HG03175 (cell line): ENCODE measurements around the gene NUAK2.

ENCODE experiments used
- ATAC-seq: cut with Tn5 transposase; IDR thresholded peaks from one replicate; pipeline ENCODE4 v1.9.1; 2021; ENCODE audit warnings: mild to moderate bottlenecking, moderate library complexity; ENCODE audit not compliant: unreplicated experiment

Gene NUAK2

DNA sequence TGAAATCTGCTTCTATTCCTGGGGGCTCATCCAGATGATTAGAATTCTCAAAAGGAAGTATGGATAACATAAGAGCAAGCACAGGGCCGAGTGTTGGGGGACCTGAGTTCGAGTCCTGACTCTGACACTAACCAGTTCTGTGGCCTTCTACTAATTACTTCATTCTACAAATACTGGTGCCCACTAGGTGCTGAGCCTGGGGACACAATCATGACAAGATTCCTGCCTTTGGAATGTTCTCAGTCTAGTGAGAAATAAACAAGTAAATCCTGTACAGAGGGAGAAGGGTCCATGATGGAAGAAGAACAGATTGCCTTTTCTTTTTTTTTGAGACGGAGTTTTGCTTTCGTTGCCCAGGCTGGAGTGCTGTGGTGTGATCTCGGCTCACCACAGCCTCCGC, 2.2 kb upstream of the NUAK2 start:
- no peak for ATAC-seq

DNA sequence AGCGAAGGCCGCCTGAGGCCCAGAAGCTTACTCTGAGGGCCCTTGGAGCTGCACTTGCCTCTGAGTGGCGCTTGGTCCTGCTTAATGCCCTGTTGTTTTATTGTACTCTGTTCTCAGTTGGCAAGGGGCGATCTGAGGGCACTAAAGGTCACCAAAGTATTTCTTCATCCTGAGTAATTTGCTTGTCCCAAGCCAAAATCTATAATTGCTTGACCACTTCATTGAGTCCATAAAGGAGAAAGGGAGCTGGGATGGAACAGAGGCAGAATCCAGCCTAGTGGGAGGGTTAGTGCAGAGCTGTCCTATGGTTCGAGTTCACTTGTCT, 376 bp upstream of the NUAK2 start:
- no peak for ATAC-seq

DNA sequence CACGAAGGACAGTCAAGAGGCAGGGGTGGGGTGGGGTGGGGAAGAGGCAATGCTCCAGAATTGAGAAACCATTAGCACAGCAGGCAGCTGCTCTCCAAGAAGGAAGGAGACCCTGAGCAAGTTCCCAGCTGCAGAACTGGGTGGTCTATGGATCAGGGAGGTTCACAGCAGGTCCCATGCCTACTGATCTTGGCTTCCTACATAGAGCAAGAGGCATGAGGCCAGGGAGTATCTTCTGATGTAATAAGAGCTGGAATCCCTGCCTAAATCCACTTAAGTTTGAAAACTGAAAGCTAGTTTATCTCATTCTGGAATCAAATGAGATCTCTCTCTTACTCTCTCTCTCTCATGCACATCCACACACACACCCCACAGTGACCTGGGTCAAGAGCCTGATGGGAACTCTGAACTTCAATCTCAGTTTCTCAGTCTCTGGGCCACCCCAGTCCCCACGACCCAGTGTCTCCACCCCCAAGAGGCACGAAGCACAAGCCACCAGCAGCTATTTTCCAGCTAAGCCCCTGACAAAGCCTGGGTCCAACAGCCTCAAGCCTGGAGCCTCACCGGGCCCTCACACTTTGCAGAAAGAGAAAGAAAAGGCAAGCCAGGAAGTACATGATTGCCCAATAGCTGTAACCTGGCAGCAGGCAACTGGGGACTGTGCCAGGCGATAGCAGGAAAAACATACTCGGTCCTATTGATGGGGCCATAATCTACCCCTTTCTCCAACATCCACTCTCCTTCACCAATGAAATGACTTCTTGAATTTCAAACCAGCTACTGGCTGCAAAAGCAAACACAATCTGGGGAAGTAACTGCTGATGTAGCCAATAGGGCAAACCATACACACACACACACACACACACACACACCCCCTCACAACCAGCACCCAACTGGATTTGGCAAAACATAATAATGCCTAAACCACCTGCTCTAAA, 2.2 kb downstream of the NUAK2 start:
- no peak for ATAC-seq

DNA sequence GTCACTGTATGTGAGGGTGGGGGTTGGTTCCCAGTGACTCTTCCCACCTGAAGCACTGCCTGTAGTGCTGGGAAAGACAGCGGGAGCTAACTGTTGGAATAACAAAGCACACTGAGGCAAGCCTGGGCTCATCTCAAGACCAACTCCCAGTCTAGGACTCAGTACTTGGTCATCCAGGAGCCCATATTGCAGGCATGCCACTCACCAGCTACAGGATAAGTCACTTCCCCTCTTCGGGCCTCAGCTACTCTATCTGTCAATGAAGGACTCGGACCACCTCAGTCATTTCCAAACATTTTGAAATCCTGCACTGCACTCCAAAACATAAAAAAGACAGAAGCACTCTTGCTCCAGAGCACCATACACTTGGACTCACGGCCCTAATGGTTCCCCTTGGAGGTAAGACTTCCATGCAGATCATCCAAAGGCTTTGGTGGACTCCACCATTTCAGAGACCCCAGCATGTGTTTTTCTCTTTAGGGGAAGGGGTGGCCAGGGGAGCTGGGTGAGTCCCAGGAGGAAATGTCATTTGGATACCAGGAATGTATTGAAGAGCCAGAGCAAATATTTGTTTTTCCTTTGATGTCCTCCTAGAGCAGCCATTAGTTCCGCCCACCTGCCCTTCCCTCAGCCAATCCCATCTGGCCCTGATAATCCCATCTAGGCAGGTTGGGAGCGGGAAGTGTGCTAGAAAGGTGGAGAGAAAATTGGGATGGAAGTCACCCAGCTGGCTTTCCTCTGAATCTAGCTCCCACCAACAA, 3.1 kb downstream of the NUAK2 start:
- ATAC-seq = no peak

DNA sequence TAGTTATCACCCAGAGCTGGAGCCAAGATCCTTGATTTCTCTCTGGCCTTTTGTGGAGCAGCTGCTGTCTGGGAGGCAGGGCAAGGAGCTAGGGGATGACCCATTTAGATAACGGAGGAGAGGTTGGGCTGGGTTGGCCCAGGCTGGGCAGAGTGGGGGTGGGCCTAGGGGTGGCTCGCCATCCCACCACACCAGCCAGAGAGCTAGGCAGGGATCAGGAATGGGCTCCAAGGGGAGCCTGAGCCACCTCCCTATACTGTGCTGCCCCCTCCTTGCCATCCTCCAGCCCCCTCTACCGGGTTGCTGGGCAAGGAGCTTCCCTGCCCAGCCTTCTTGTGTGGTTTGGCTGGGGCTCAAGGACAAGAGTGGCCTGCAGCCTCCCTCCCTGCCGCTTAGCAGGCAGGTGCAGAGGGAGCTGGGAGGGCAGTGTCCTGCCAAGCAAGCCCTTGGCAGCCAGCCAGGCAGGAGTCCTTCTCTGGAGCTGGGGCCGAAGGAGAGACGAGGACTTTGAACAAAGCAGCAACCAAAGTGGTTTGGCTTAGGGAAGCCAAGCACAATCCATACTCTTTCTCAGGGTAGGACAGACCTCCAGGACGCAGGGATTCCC, 4.1 kb downstream of the NUAK2 start:
- no peak for ATAC-seq

DNA sequence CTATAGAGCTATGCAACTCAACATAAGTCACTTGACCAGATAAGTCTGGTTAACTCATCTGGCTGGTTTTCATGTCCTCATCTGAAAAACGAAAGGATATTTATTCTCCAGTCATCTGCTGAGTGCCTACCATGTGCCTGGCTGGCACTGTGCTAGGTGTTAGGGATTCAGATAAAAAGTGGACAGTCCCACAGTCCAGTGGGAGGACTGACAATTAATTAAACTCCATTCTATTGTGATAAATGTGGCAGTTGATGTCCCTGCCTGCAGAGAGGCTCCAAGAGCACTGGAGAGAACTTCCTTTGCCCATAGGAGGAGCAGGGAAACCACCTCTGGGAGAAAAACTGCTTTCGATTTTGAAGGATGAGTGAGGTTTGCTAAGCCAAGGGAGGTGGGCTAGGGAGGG, 5.4 kb downstream of the NUAK2 start:
- no peak for ATAC-seq

DNA sequence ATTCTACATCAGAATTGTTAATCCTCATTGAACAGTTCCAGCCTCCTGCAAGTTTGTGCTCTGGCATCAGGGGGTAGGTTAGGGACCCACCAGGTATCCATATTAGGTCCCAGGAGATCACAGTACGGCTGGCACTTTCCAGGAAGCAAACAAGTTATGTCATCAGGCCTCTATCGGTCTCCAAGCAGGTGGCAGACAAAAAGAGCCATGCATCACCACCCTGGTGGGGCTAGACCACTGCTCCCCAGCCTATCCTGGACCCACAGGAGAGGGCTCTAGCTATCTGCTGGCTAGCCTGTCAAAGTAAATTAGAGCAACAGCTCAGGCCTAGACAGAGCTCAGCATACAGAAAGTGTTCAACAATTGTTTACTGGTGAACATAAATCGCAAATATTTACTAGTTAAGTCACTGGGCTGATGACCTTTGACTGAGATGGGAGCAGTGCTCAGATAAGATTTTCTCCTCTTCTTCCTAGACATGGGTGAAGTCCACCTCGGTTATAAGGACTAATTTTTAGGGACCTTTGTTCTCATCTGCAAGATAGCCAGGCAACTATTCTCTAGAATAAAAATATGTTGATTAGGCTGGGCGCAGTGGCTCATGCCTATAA, 6.4 kb downstream of the NUAK2 start:
- ATAC-seq = no peak

DNA sequence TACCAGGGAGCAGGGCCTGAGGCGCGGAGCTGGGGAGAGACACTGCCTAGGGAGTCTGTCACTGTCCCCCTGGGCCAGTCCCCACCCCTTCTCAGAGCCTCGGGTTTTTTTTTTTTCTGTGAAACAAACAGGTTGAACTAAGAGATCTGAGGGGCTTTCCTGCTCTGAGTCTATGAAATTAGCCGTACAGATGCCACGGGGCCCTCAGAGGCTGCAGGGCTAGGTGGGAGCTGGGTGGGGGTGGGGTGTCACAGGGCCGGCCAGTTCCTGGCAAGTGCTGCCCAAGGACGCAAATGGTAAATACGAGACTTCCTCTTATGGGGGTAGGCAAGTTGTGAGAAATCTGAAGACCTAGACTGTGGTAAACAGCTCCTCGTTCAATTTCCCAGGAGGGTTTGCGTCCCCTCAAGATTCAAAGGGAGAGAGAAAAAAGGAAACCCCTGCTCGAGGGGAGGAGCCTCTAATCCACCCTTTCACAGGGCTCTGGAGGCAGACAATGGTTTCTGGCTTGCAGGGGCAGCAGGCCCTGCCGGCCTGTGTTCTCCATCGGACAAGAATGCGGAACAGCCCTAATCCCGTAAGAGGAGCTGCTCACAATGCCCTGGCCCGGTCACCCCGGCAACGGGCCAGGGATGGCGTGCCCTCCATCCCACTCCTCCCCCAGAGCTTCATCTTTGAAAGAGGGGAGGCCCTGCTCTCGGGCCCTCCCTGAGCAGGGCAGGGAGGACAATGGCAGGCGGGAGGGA, 7.8 kb downstream of the NUAK2 start:
- ATAC-seq = no peak

DNA sequence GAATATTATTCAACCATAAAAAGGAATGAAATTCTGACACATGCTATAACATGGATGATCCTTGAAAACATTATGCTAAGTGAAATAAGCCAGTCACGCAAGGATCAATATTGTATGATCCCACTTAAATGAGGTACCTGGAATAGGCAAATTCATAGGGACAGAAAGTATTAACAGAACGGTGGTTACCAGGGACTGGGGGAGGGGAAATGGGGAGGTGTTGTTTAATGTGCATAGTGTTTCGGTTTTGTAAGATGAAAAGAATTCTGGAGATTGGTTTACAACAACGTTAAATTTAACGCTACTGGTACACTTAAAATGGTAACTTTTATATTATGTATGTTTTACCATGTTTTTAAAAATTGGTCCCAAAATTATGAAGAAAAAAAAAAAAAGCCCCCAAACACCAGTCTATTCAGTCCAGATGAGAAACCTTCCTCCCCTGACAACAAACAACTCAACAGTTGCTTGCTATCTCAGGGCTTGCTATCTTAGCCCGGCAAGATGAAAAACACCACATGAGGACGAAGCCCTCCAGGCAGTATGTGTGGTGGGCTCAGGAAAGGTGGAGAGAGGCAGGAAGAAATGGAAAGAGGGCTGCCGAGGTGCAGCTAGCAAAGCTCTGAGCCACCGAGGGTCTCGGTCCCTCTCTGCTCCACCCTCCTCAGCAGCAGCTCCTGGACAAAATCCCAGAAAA, 8.5 kb downstream of the NUAK2 start:
- ATAC-seq = no peak

DNA sequence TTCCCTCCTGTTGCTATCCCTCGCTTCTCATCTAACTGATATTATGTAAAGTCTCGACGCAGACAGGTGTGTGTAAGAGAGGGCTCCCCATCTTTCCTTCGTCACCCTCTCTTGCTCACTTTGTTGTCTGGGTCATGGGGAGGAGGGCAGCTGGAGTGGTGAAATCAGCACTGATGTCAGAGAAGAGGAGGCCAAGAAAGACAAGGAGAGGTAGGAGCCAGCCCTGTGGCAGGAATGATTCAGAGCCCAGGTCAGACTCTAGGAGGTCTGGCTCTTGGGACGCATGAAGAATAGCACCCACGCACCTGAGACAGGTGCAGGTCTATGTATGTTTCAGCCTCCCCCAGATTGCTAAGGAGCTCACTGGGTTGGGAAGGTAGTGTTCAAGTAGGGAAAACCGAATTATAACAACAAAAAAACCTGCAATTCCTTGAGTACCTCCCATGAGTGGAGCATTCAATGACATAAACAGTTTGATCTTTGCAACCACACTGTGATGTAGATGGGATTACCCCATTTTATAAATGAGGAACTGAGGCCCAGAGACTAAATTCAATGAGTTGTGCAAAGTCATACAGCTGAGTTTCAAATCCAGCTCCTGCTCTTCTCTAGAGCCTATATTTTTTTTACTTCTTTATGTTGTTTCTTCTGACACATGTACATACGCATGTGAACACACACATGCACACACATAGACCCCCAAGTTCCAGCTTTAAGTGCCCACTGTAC, 10.4 kb downstream of the NUAK2 start:
- no peak for ATAC-seq

DNA sequence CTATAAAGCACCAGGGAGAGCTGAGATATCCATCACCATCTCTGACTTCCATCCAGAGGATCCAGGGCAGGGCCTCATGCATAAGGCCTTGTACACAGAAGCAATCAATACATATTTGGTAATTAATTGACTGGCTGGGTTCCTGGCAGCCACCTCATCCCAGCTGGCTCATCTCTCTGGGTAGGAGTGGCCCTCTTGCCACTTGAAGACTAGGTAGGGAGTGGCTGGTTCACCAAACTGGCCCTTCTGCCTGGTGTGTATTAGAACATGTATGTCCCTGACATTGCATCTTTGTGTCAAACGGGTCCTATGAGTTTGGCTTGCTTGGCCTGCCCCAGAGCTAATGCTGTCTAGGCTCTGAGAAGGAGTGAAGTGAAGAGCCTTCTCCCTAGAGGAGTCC, 11.8 kb downstream of the NUAK2 start:
- no peak for ATAC-seq

DNA sequence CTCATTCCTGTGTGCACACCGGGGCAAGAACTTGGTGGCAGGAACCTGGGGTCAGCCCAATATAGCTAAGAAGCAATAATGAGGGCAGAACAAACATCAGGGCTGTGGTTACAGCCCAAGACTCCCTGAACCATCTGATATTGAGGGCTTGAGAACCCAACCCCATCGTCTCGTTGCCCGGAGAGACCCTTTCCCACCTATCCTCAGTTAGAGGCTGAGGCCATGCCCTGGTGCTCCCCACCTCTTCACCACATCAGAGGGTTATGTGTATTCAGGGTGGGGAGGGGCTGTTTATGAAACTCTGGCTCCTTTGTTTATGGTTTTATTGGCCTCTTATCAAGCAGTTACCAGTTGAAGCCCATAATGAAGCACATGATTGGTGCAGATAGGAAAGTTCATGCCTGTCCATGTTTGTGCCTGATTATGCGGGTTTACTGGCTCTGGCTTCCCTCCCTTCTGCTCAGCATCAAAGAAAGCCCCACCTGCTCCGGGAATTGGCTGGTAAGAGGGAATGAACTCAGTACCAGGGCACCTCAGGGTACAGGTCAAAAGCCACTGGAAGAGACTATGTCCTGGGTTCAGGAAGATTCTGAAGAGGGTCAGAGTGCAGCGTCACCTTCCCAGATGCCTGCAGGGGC, 14.5 kb downstream of the NUAK2 start:
- no peak for ATAC-seq

DNA sequence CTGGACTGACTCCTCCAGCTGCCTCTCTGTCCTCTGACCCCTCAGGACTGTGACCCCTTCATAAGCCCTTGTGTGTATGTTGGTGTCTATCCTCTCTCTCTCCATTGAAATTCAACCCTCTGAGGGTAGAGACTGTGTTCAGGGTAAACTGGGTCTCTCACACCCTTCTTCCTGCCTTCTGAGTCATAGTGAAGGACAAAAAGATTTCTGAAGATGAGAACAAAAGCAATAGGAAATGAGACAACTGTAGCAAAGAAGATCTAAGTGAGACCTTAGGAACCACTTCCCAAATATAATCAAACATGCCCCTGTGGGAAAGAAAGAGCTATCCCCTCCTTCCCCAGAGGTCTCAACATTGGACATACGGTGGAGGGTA, 16.9 kb downstream of the NUAK2 start:
- no peak for ATAC-seq

DNA sequence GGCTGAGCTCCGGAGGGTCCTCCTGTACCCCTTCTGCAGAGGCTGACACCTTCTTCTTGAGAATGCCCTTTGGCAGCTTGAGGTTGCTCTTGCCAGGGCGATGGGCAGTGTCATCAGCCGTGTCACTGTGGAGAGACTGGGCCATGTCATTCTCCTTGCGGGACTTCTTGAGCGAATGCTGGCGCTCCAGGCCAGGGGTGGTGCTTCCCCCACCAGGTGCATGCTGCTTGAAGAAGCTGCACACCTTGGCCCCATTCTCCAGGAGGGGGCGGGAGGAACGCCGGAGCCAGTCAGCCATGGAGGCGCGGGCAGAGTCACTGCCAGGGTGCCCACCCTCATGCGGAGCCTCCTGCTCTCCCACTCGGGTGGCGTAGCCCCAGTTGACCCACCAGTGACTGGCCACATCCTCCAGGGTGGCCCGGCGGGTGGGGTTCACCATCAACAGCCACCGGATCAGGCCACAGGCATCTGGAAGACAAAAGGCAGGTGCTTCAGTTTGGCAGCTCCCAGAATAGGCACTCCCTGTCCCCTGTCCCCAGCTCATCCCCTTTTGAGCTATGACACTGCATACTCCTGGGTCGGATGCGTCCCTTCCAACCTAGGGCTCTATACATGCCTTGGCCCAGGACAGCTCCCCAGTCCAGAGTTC, 17.4 kb downstream of the NUAK2 start:
- ATAC-seq = no peak

DNA sequence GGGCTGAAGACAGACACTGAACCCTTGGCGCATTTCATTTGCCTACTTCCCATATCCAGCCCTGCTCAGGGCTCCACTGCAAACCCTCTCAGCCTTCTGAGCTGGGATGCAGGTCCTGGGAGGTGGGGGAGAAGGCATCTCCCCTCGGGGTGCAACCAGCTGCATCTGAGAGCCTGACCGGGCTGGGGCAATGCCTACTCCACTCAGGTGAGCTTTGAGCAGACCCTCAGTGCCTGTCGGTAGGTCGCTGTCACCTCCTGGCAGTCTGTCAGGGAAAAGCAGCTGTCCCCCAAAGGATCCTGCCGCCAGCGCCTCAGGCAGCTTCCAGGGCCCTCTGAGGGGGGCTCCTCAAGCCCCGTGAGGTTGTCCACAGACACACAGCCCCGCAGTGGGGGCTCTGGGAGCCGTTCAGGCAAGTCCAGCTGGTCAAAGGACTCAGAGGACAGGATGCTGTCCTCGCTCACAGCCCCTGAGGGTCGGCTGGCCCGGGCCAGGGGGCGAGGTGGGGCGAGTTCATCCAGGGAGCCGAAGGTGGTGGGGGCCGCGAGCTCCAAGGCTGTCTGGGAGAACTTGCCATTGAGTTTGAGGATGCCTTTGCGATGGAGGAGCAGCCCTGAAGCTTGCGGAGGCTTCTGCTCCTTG, 18.2 kb downstream of the NUAK2 start:
- ATAC-seq = no peak

DNA sequence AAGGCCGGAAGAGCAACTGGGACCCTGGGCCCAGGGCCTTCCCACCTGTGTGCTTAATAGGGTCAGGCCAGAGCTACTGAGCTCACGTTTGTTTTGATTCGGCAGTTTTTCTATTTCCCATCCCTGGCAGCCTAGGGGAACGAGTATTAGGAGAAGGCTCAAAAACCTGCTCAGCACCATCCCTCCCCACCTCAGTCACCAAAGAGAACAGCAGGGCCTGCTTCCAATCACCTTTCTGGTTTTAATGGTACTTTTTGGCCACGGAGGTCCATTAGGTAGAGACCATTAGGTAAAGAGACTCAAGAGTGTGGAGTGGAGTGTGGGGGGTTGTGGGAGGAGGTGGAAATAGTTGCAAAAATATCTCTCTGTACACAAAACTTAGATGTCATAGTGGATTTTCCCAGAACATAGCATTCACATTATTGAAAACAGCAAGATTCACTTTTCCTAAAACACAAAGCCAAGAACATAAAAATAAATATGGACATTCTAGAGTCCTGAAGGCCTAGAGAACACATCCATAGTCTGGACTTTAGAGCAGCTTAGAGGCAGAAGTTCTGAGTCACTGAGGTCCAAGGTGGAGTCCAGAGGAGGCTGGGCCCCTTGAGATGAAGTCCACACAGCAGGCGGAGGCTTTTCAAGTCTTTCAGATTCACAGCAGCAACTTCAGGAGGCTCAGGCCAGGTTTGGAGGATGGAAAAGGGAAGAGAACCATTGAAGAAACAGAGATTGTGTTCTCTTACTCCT, 19.5 kb downstream of the NUAK2 start:
- no peak for ATAC-seq

DNA sequence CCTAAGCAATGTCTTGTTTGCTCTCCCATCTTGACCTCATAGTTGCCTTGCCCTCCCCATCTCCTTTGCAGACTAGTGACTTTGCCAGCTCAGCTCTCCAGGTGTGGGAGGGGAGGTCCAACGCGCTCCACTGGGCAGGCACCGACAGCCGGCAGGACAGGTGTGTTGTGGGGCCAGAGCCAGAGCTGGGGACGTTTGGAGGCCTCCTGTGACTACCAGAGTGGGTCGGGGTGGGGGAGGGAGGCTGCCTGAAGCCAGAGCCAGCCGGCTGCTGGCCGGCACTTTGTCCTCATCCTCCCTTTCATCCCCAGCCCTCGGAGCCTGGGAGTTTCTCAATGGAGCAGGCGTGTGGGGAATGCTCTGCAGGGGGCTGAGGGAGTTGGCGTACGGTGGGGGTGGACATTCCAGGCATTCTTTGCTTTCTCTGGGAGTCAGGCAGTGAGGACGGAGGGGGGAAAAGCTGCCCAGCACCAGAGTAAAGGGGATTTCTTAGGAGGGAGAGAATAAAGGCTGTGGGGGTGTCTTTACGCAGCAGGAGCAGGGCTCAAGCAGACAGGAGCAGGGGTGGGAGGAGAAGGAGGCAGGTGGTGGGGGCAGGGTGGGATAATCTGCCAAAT, 20.2 kb downstream of the NUAK2 start:
- ATAC-seq = no peak
